DND-41 (cell line): Measurements from ENCODE around the gene NT5DC3.

Source experiments
- ATAC-seq: fragments of 200-7000 bp; cut with Tn5 transposase; 3 replicates; pipeline ENCODE4 v1.9.1; 2021; ENCODE audit warnings: low read depth; ENCODE audit not compliant: insufficient read depth
- DNase-seq: peaks from one replicate; pipeline ENCODE4 v3.0.0-alpha.2; 2020
- H2AFZ ChIP-seq: 2 replicates; pipeline ENCODE4 v1.6.0; 2012; ENCODE audit warnings: low read depth, low read length
- H3K27ac ChIP-seq: 2 replicates; pipeline ENCODE4 v1.5.1; 2012; ENCODE audit warnings: low read length, inconsistent platforms
- H3K27me3 ChIP-seq: fragments of 200-600 bp; sonication (generic); 2 replicates; pipeline ENCODE4 v1.6.0; 2012; ENCODE audit warnings: low read length, mild to moderate bottlenecking, inconsistent platforms; ENCODE audit not compliant: insufficient read depth, poor library complexity
- H3K36me3 ChIP-seq: 2 replicates; pipeline ENCODE4 v1.5.1; 2012; ENCODE audit warnings: low read length, inconsistent platforms; ENCODE audit not compliant: insufficient read depth
- H3K4me1 ChIP-seq: 2 replicates; pipeline ENCODE4 v1.5.1; 2012; ENCODE audit warnings: mild to moderate bottlenecking, low read length; ENCODE audit not compliant: insufficient read depth
- H3K4me2 ChIP-seq: 2 replicates; pipeline ENCODE4 v1.6.0; 2012; ENCODE audit warnings: mild to moderate bottlenecking, moderate library complexity, low read length, inconsistent platforms; ENCODE audit not compliant: insufficient read depth
- H3K4me3 ChIP-seq, 2 experiments: fragments of 200-600 bp in 1 of 2; shearing (Covaris generic) in 1 of 2; 2 replicates each; pipeline ENCODE4 v1.5.1; 2012 to 2016; ENCODE audit warnings: inconsistent platforms in 2 of 2, low read length in 2 of 2, mild to moderate bottlenecking in 2 of 2, low read depth in 1 of 2, moderate library complexity in 1 of 2
- H3K79me2 ChIP-seq: 2 replicates; pipeline ENCODE4 v1.6.0; 2012; ENCODE audit warnings: low read length, inconsistent platforms; ENCODE audit not compliant: insufficient read depth
- H3K9ac ChIP-seq: 2 replicates; pipeline ENCODE4 v1.6.0; 2012; ENCODE audit warnings: low read depth, mild to moderate bottlenecking, inconsistent platforms, low read length, moderate library complexity
- H3K9me3 ChIP-seq: 2 replicates; pipeline ENCODE4 v1.5.1; 2012; ENCODE audit warnings: low read length, moderate library complexity, mild to moderate bottlenecking, inconsistent platforms; ENCODE audit not compliant: insufficient read depth, severe bottlenecking
- H4K20me1 ChIP-seq: 2 replicates; pipeline ENCODE4 v1.6.0; 2012; ENCODE audit warnings: low read length; ENCODE audit not compliant: insufficient read depth
- CTCF ChIP-seq: IDR thresholded peaks from 2 replicates; pipeline ENCODE4 v1.5.1; 2012; ENCODE audit warnings: borderline replicate concordance, low read length, moderate library complexity, mild to moderate bottlenecking; ENCODE audit not compliant: poor library complexity, severe bottlenecking; ENCODE audit errors: extremely low read depth
- EZH2 ChIP-seq: IDR thresholded peaks from 3 replicates; pipeline ENCODE4 v1.6.1; 2012; ENCODE audit warnings: borderline replicate concordance, low read depth, mild to moderate bottlenecking, moderate library complexity, low read length, inconsistent platforms; ENCODE audit not compliant: severe bottlenecking

NT5DC3 gene

GRCh38 chr12:103848143-103848542 lies 7.1 kb upstream of the NT5DC3 start:
- H3K4me2 ChIP-seq: no peak overlapping the region
- no peak for DNase-seq
- TF ChIP-seq CTCF (no peak), EZH2 (no peak)
- H3K27me3 ChIP-seq: peaks cover 13% of the 10 kb centered on the region
- no peaks in the 10 kb centered on the region for H3K4me1 ChIP-seq
- no peak overlapping the region for H3K27ac ChIP-seq
- no peaks in the 10 kb centered on the region for H3K79me2 ChIP-seq
- H2AFZ ChIP-seq: no peak overlapping the region
- H3K9me3 ChIP-seq: no peaks in the 10 kb centered on the region
- H3K9ac ChIP-seq: no peak overlapping the region
- no peak overlapping the region for H3K4me3 ChIP-seq
- ATAC-seq: no peak
- no peaks in the 10 kb centered on the region for H3K36me3 ChIP-seq
- H4K20me1 ChIP-seq: no peaks in the 10 kb centered on the region

- Histone ChIP-seq H3K4me3 (no peak overlapping the region), H4K20me1 (no peaks in the 10 kb centered on the region), H2AFZ (no peak overlapping the region), H3K79me2 (no peaks in the 10 kb centered on the region), H3K4me2 (no peak overlapping the region), H3K9me3 (no peaks in the 10 kb centered on the region), H3K27ac (no peak overlapping the region), H3K27me3 (peaks cover 9% of the 10 kb centered on the region), H3K9ac (no peak overlapping the region), H3K36me3 (no peaks in the 10 kb centered on the region), H3K4me1 (no peaks in the 10 kb centered on the region)
- ATAC-seq (no peak), DNase-seq (no peak)
- TF ChIP-seq EZH2: no peak
- no peak for TF ChIP-seq CTCF
Measured at GRCh38 chr12:103846415-103846814, 5.4 kb upstream of the NT5DC3 start.

- TF ChIP-seq CTCF (no peak), EZH2 (no peak)
- no peak for ATAC-seq
- no peak overlapping the region for H3K4me3 ChIP-seq
- H3K4me1 ChIP-seq: no peaks in the 10 kb centered on the region
- DNase-seq: no peak
- H3K27ac ChIP-seq: no peak overlapping the region
- peaks cover 5% of the 10 kb centered on the region for H3K27me3 ChIP-seq
- no peak overlapping the region for H3K4me2 ChIP-seq
- no peaks in the 10 kb centered on the region for H3K9me3 ChIP-seq
- H2AFZ ChIP-seq: no peak overlapping the region
- no peaks in the 10 kb centered on the region for H3K36me3 ChIP-seq
- no peak overlapping the region for H3K9ac ChIP-seq
- H3K79me2 ChIP-seq: no peaks in the 10 kb centered on the region
- H4K20me1 ChIP-seq: no peaks in the 10 kb centered on the region
Measured at GRCh38 chr12:103844305-103844704, 3.3 kb upstream of the NT5DC3 start.
